IPS-18c (cell line): ENCODE results near the gene SEPTIN2.
"Not testable (repeated sequence)": the region's sequence is repeated elsewhere in the genome, so short reads cannot be mapped to it uniquely, and the experiment has no call there.

Source experiments
- H3K4me3 ChIP-seq: 2 replicates; pipeline ENCODE4 v1.7.0; 2013; ENCODE audit warnings: low read depth, mild to moderate bottlenecking, low read length, moderate library complexity; ENCODE audit not compliant: insufficient read depth
- H3K9me3 ChIP-seq: one replicate; pipeline ENCODE4 v1.6.1; 2013; ENCODE audit warnings: mild to moderate bottlenecking, low read length, moderate library complexity; ENCODE audit not compliant: control insufficient read depth, insufficient read depth

The SEPTIN2 gene

GRCh38 chr2:241390301-241391206, 74.8 kb downstream of the SEPTIN2 start:
- peaks cover 2% of the 10 kb centered on the region for H3K9me3 ChIP-seq
- H3K4me3 ChIP-seq = no peak overlapping the region

- Histone ChIP-seq H3K4me3 (no peak overlapping the region), H3K9me3 (peaks cover 2% of the 10 kb centered on the region)
Observed at GRCh38 chr2:241391892-241392665, 76.4 kb downstream of the SEPTIN2 start.

GRCh38 chr2:241392753-241393152, 77.0 kb downstream of the SEPTIN2 start:
- H3K4me3 ChIP-seq, H3K9me3 ChIP-seq: not testable (repeated sequence)

- no peak overlapping the region for H3K4me3 ChIP-seq
Observed at GRCh38 chr2:241393524-241394196, 77.9 kb downstream of the SEPTIN2 start.

GRCh38 chr2:241396809-241397208, 81.1 kb downstream of the SEPTIN2 start:
- not testable (repeated sequence) for H3K4me3 ChIP-seq, H3K9me3 ChIP-seq

More at GRCh38 chr2:241393524-241394196, 77.9 kb downstream of the SEPTIN2 start:
- no peaks in the 10 kb centered on the region for H3K9me3 ChIP-seq

- H3K4me3 ChIP-seq = no peak overlapping the region
- H3K9me3 ChIP-seq = no peaks in the 10 kb centered on the region
Observed at GRCh38 chr2:241399941-241400922, 84.5 kb downstream of the SEPTIN2 start.
